ENCODE measurements around the gene AKT1.

DNA sequence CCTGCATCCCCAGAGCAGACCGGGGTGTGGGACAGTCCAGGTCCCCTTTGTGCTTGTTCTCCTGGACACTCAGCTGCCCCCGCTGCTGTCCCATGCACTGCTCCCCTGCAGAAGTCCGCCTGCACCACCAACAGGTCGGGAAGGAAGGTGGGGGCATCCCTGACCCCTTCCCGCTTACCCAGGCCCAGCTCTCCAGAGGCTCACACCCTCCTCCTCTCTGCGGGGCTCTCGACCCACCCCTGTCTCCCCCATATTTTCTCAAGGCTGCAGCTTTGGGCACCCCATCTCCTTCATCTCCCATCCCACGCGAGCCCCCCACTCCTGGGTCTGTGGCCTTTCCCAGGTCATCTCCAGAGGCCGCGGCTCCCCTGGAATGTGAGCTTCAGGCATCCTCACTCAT lies 14.8 kb upstream of the AKT1 start:
- TF ChIP-seq, protein P1, sequence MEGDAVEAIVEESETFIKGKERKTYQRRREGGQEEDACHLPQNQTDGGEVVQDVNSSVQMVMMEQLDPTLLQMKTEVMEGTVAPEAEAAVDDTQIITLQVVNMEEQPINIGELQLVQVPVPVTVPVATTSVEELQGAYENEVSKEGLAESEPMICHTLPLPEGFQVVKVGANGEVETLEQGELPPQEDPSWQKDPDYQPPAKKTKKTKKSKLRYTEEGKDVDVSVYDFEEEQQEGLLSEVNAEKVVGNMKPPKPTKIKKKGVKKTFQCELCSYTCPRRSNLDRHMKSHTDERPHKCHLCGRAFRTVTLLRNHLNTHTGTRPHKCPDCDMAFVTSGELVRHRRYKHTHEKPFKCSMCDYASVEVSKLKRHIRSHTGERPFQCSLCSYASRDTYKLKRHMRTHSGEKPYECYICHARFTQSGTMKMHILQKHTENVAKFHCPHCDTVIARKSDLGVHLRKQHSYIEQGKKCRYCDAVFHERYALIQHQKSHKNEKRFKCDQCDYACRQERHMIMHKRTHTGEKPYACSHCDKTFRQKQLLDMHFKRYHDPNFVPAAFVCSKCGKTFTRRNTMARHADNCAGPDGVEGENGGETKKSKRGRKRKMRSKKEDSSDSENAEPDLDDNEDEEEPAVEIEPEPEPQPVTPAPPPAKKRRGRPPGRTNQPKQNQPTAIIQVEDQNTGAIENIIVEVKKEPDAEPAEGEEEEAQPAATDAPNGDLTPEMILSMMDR (IDR thresholded peaks at IDR 0.05; ENCODE audit: low read length) = no peak
- no peak for TF ChIP-seq EZH2 (optimal IDR thresholded peaks at IDR 0.05; ENCODE audit: low read depth, low read length)
